Activated CD4-positive, alpha-beta T cell treated with anti-CD3 and anti-CD28 coated beads, Interleukin-2, amount 10 ng/mL, durations not matched to agents 24 days and 14 days (primary cell): ENCODE data around the gene PHKB. TPM values are rescaled to one million over a fixed set of nuclear protein-coding genes. Genes with fewer than 3 reads are reported as not detected.
A peak's percentile ranks its signal among the peaks of the same experiment; 100 is the strongest.
"Not testable (repeated sequence)": the region's sequence is repeated elsewhere in the genome, so short reads cannot be mapped to it uniquely, and the experiment has no call there.

Experiments
- DNase-seq: peaks from one replicate; pipeline ENCODE4 v3.0.0; 2022
- H3K27ac Mint-ChIP-seq: one replicate; pipeline ENCODE4 v1.8.0; 2022; ENCODE audit warnings: mild to moderate bottlenecking, mixed read lengths
- H3K27me3 Mint-ChIP-seq: one replicate; pipeline ENCODE4 v1.8.0; 2022; ENCODE audit warnings: mixed read lengths
- H3K36me3 Mint-ChIP-seq: one replicate; pipeline ENCODE4 v1.8.0; 2022; ENCODE audit warnings: low read depth, mild to moderate bottlenecking, mixed read lengths
- H3K4me1 Mint-ChIP-seq: one replicate; pipeline ENCODE4 v1.8.0; 2021; ENCODE audit warnings: mixed read lengths
- H3K4me3 Mint-ChIP-seq: one replicate; pipeline ENCODE4 v1.8.0; 2022; ENCODE audit warnings: mild to moderate bottlenecking, moderate library complexity, mixed read lengths
- H3K9me3 Mint-ChIP-seq: one replicate; pipeline ENCODE4 v1.8.0; 2021; ENCODE audit warnings: mixed read lengths
- intact Hi-C: fragments of 100-400 bp; cut with micrococcal nuclease; formaldehyde crosslinking; loops from one replicate; pipeline ENCODE4 v1.15.1; 2023
- total RNA-seq: library from RNA; stranded (reverse); gene quantifications from 2 replicates; pipeline ENCODE4 v1.2.3, GENCODE V29; 2022

Gene PHKB
- 23.7 and 27.9 TPM in 2 replicates for total RNA-seq

DNA sequence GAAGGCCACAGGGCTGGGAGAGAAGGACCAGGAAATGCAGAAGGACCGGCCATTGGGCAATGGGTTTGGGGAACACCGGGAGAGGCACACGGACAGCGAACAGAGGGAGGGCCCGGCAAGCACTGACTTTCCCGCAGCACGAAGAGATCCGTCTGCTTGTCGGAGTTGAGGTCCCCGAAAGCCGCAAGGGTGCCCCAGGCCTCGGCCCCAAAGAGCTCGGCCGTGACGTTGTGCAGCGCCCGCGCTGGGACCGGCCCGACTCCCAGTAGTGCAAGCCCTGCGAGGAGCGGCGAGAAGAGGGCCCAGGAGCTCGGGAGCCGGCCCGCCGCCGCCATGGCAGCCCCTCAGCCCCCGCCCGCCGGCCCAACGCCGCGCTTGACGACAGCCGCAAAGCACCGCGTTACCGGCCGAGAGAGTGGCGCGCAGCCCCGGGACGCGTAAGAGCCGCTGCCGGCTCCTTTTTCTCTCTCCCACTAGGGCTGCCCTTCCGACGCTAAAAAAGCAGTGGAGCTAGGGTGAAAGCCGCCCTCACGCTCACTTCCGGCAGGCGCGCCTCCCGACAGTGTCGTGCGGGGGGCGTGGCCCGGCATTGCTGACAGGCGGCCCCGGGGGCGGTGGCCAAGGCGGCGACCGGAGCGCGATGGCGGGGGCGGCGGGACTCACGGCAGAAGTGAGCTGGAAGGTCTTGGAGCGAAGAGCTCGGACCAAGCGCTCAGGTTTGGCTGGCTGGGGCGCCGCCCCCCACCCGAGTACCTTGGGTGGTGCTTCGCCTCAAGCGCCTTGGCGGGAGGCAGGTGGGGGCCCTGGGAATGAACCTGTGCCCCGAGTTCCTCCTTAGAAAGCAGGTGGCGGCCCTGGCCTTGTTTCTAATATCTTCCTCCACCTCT is at the start of gene PHKB, which contains the start of gene ITFG1:
TSS of gene PHKB (plus strand) at position 621 of the 887 bp plus-strand sequence. CDS start at position 641, 20 bp downstream.
TSS of gene ITFG1 (minus strand) at position 353 of the 887 bp plus-strand sequence. CDS start at position 335, 18 bp downstream.
- Mint-ChIP-seq H3K4me1 (peaks cover 36% of the 10 kb centered on the region), H3K27ac (peak within 1 kb of the TSS; percentile 97), H3K9me3 (no peaks in the 10 kb centered on the region), H3K36me3 (peaks cover 17% of the 10 kb centered on the region), H3K4me3 (peak within 1 kb of the TSS; percentile 94), H3K27me3 (no peaks in the 10 kb centered on the region)
- intact Hi-C loops: loop anchor here (1.0 to 10.0 kb wide), 6 partner anchors 113 to 774 kb away; partner anchors contain the start of genes DNAJA2, NETO2, ORC6 and VPS35
- peak; percentile 99 for DNase-seq

DNA sequence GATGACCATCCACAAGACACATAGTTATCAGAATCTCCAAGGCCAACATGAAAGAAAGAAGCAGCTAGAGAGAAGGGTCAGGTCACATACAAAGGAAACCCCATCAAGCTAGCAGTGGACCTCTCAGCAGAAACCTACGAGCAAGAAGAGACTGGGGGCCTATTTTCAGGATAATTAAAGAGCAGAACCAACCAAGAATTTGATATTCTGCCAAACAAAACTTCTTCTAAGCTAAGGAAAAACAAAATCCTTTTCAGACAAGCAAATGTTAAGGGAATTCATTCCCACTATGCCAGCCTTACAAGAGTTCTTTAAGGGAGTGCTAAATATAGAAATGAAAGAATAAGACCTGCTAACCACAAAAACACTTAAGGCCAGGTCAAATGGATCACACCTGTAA is 48.1 kb upstream of the PHKB start:
- Mint-ChIP-seq H3K36me3 (peaks cover 15% of the 10 kb centered on the region), H3K9me3 (peaks cover 5% of the 10 kb centered on the region), H3K4me1 (peaks cover 7% of the 10 kb centered on the region), H3K27me3 (no peaks in the 10 kb centered on the region), H3K4me3 (no peak overlapping the region), H3K27ac (no peak overlapping the region)
- intact Hi-C loops: no loop called here
- no peak for DNase-seq

DNA sequence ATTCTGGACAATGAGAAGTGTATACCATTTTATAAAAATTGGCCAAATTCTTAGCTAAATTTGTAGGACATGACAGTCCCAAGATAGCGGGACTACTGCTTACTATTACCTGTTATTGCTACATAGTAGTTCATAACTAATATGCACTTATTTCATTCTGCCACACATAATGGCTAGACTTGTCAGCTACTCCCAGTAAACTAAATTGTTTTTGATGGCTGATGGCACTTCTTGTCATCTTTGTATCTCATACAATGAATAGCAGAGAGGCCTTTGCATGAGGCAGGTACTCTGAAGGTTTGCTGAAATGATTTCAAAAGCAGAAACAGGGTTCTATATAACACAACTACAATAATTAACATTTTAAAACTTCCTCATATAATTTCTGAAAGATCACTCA is 44.3 kb upstream of the PHKB start:
- Mint-ChIP-seq H3K9me3 (peaks cover 5% of the 10 kb centered on the region), H3K27ac (no peak overlapping the region), H3K36me3 (peaks cover 18% of the 10 kb centered on the region), H3K4me3 (no peak overlapping the region), H3K27me3 (no peaks in the 10 kb centered on the region), H3K4me1 (peaks cover 2% of the 10 kb centered on the region)
- no peak for DNase-seq
- intact Hi-C loops: no loop called here

DNA sequence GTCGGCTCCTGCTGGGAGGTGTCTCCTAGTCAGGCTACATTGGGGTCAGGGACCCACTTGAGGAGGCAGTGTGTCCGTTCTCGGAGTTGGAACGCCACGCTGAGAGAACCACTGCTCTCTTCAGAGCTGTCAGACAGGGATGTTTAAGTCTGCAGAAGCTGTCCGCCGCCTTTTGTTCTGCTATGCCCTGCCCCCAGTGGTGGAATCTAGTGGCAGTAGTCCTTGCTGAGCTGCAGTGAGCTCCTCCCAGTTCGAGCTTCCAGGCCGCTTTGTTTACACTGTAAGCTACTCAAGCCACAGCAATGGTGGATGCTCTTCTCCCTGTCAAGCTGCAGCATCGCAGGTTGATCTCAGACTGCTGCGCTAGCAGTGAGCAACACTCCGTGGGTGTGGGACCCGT is 36.3 kb upstream of the PHKB start:
- Mint-ChIP-seq H3K27ac (no peak overlapping the region), H3K4me1 (no peaks in the 10 kb centered on the region), H3K27me3 (no peaks in the 10 kb centered on the region), H3K36me3 (peaks cover 44% of the 10 kb centered on the region), H3K9me3 (peaks cover 3% of the 10 kb centered on the region), H3K4me3 (no peak overlapping the region)
- intact Hi-C loops: no loop called here
- no peak for DNase-seq

DNA sequence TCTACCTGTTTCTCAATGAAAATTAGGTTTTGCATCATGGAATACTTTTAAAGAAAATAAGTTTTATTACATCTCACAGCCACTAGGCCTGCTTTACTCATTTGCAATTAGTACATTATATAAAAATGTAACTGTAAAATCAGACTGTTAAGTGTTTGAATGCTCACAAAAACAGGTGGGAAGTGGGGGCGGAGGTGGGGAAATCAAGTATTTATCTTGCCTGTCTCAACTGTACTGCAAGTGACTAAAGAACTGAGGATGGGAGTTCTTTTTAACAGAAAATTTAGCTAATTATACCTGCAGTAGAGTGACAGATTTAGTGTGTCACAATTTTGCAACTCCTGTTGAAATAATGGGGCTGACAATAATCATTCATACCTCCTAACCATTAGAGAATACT is 34.3 kb upstream of the PHKB start:
- H3K36me3 Mint-ChIP-seq: peaks cover 38% of the 10 kb centered on the region
- intact Hi-C loops: no loop called here
- H3K9me3 Mint-ChIP-seq: peaks cover 3% of the 10 kb centered on the region
- H3K4me3 Mint-ChIP-seq: no peak overlapping the region
- peaks cover 2% of the 10 kb centered on the region for H3K4me1 Mint-ChIP-seq
- DNase-seq: no peak
- no peaks in the 10 kb centered on the region for H3K27me3 Mint-ChIP-seq
- no peak overlapping the region for H3K27ac Mint-ChIP-seq

DNA sequence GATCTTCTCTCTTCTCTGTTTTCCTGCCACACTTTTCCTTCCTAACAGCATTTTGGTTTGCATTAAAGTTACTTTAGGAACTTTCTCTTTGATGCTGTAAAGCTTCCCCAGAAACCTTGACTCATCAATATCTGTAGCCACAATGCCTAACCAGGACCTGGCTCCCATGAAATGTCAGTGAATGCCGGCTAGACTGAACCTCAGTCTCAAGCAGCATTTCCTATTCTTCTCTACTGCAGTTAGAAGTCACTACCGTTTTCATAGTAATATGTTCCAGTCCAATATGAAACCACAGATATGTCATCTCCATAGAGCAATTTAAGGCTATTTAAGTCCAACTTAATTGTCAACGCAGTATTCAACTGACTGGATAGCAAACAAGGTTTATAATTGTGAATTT is 29.2 kb upstream of the PHKB start:
- no peak overlapping the region for H3K27ac Mint-ChIP-seq

DNA sequence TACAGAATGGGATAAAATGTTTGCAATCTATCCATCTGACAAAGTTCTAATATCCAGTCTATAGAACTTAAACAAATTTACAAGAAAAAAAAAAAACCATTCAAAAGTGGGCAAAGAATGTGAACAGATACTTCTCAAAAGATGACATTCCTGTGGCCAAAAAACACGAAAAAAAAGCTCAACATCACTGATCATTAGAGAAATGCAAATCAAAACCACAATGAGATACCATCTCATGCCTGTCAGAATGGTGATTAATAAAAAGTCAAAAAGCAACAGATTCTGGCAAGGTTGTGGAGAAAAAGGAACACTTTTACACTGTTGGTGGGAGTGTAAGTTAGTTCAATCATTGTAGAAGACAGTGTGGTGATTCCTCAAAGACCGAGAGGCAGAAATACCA is 26.9 kb upstream of the PHKB start:
- DNase-seq, H3K27me3 Mint-ChIP-seq, H3K9me3 Mint-ChIP-seq, H3K27ac Mint-ChIP-seq, H3K4me3 Mint-ChIP-seq, H3K4me1 Mint-ChIP-seq, intact Hi-C loops: not testable (repeated sequence)
- H3K36me3 Mint-ChIP-seq: peaks cover 15% of the 10 kb centered on the region

More for the DNA sequence above, 29.2 kb upstream of the PHKB start:
- Mint-ChIP-seq H3K9me3 (no peaks in the 10 kb centered on the region), H3K4me3 (no peak overlapping the region), H3K36me3 (peaks cover 18% of the 10 kb centered on the region), H3K27me3 (no peaks in the 10 kb centered on the region), H3K4me1 (peaks cover 4% of the 10 kb centered on the region)
- intact Hi-C loops: no loop called here
- DNase-seq: no peak

DNA sequence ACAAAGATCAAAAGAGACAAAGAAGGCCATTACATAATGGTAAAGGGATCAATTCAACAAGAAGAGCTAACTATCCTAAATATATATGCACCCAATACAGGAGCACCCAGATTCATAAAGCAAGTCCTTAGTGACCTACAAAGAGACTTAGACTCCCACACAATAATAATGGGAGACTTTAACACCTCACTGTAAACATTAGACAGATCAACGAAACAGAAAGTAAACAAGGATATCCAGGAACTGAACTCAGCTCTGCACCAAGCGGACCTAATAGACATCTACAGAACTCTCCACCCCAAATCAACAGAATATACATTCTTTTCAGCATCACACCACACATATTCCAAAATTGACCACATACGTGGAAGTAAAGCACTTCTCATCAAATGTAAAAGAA is 21.1 kb upstream of the PHKB start:
- H3K27me3 Mint-ChIP-seq, H3K27ac Mint-ChIP-seq, intact Hi-C loops, H3K4me1 Mint-ChIP-seq, H3K4me3 Mint-ChIP-seq, DNase-seq: not testable (repeated sequence)
- Mint-ChIP-seq H3K9me3 (peaks cover 14% of the 10 kb centered on the region), H3K36me3 (peaks cover 37% of the 10 kb centered on the region)

DNA sequence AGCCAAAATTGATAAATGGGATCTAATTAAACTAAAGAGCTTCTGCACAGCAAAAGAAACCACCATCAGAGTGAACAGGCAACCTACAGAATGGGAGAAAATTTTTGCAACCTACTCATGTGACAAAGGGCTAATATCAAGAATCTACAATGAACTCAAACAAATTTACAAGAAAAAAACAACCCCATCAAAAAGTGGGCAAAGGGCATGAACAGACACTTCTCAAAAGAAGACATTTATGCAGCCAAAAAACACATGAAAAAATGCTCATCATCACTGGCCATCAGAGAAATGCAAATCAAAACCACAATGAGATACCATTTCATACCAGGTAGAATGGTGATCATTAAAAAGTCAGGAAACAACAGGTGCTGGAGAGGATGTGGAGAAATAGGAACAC is 18.2 kb upstream of the PHKB start:
- DNase-seq, H3K27me3 Mint-ChIP-seq, H3K27ac Mint-ChIP-seq, H3K4me3 Mint-ChIP-seq, H3K4me1 Mint-ChIP-seq, intact Hi-C loops: not testable (repeated sequence)
- Mint-ChIP-seq H3K9me3 (peaks cover 14% of the 10 kb centered on the region), H3K36me3 (peaks cover 41% of the 10 kb centered on the region)

DNA sequence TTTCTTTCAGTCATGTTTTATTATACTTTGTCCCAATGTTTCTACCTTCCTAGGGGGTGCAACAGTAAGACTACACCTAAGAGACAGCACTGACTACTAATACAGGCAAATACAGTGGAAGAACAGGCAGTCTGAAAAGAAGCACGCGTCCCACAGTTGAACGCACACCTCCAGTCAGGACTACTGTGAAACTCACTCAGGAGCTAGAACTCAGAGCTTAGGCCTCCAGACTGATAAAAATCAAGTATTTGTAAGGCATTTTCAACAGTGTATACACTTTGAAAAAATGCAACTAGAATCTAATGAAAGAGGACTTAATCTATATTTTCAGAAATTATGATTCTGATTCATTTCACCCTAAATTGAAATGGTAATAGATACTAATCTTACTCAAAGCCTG is 14.7 kb upstream of the PHKB start:
- Mint-ChIP-seq H3K27ac (no peak overlapping the region), H3K4me1 (peaks cover 2% of the 10 kb centered on the region), H3K36me3 (peaks cover 36% of the 10 kb centered on the region), H3K27me3 (no peaks in the 10 kb centered on the region), H3K4me3 (no peak overlapping the region), H3K9me3 (peaks cover 6% of the 10 kb centered on the region)
- intact Hi-C loops: no loop called here
- DNase-seq: no peak

DNA sequence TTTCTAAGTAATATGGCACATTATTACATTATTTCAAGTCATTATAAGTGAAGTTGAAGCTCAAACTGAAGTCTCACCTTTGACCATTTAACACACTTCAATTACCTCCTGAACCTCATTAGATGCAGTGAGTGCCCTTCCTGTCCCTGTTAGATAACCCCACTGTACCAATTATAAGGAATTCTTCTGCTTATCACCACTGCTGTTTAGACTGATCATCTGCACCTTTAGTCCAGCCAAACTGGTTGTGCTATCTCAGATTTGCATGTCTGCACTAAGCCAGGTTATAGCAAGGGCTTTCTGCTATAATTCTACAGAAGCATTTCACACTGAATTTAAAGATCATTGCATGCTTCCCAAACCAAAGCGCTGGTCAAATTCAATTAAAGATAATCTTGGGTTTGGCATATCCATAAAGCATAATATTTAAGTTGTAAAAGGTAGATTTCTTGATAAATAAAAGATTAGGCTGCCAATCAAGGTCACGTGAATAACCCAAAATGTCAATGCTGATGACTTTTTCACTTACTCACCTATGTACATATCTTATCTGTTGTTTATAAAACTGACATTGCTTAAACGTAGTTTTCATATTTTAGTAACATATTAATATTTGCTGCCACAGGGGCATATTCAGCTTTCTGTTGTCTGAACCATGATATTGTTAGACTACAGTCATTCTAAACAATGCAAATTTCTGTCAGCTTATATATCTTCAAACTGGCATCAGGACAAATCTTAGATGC is 12.1 kb upstream of the PHKB start:
- Mint-ChIP-seq H3K4me1 (peaks cover 4% of the 10 kb centered on the region), H3K4me3 (no peak overlapping the region), H3K9me3 (no peaks in the 10 kb centered on the region), H3K27me3 (no peaks in the 10 kb centered on the region), H3K27ac (no peak overlapping the region), H3K36me3 (peaks cover 34% of the 10 kb centered on the region)
- intact Hi-C loops: no loop called here
- DNase-seq: no peak

DNA sequence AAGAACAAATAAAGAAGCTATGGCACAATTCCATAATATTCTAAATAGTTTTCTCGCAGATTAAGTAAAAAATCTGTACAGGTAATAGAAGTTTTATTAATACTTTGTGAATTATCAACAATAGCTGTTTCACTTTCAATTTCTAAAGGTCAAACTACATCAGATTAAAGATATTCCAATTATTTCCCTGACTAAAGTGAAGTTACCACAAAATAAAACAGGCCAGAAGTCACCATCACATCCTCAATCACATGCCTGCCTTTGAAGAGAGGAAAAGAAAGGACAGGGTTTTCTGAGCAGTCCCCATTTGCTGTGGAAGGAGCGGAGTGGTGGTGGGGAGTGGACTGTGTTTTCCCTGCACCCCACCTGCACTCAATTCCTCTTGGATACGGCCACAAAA is 11.3 kb upstream of the PHKB start:
- no peak overlapping the region for H3K4me3 Mint-ChIP-seq
- H3K27ac Mint-ChIP-seq: no peak overlapping the region
- intact Hi-C loops: no loop called here
- DNase-seq: no peak
- H3K36me3 Mint-ChIP-seq: peaks cover 36% of the 10 kb centered on the region
- no peaks in the 10 kb centered on the region for H3K9me3 Mint-ChIP-seq
- peaks cover 4% of the 10 kb centered on the region for H3K4me1 Mint-ChIP-seq
- H3K27me3 Mint-ChIP-seq: no peaks in the 10 kb centered on the region

DNA sequence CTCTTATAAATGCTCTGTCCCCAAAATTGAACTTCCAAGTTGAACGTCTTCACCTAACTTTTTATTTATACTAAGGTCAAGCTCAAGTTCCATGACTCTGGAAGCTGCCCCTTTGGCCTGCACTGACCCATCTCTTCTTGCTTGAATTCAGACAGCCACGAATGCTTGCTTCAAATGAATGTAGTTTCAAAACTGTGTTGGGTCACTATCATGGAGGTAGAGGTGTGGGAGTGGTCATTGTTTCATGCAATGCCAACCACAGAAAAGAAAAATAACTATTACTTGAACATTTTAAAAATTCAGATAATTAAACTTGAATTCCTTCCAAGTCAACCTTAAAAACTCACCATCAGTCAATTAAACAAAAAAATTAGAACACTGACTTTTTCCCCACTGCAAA is 2.8 kb upstream of the PHKB start:
- intact Hi-C loops: no loop called here

DNA sequence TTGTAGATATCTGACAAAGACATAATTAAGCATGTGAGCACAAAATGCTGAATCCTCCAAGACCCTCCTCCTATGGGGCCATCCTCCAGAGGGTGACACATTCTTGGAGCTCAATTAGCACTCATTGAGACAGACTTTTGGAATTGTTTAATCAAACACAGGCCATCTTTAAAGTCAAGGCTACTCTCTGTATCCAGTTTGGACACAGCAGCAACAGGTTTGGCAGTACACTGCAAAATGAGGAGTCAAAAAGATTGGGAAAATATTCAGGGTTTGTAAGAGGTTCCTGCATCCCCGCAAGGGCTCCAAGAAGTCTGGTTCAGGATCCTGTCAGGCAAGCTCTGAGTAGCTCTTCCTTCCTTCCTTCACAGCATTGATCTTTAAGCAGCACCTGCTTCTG is 1.5 kb upstream of the PHKB start:
- peaks cover 20% of the 10 kb centered on the region for H3K36me3 Mint-ChIP-seq
- intact Hi-C loops: loop anchor here (2.0 to 10.0 kb wide), 4 partner anchors 275 to 772 kb away; partner anchors contain the start of genes DNAJA2, NETO2, ORC6 and VPS35
- H3K4me3 Mint-ChIP-seq: peak overlapping the region; percentile 94
- no peaks in the 10 kb centered on the region for H3K27me3 Mint-ChIP-seq
- H3K9me3 Mint-ChIP-seq: no peaks in the 10 kb centered on the region
- peak overlapping the region; percentile 97 for H3K27ac Mint-ChIP-seq
- peaks cover 32% of the 10 kb centered on the region for H3K4me1 Mint-ChIP-seq
- no peak for DNase-seq

More for the DNA sequence above, 2.8 kb upstream of the PHKB start:
- DNase-seq: no peak
- Mint-ChIP-seq H3K4me3 (no peak overlapping the region), H3K36me3 (peaks cover 26% of the 10 kb centered on the region), H3K27ac (no peak overlapping the region), H3K4me1 (peaks cover 28% of the 10 kb centered on the region), H3K27me3 (no peaks in the 10 kb centered on the region), H3K9me3 (no peaks in the 10 kb centered on the region)
